NCI-H345 treated with DMSO at 0.1 percent for 48 hours (cell line): Measurements from ENCODE around the gene C3orf20.

Experiments used
- DNase-seq: peaks from one replicate; lab custom pipeline; 2025; ENCODE audit not compliant: unreplicated experiment; lab: John Stamatoyannopoulos, UW

C3orf20 gene

DNA sequence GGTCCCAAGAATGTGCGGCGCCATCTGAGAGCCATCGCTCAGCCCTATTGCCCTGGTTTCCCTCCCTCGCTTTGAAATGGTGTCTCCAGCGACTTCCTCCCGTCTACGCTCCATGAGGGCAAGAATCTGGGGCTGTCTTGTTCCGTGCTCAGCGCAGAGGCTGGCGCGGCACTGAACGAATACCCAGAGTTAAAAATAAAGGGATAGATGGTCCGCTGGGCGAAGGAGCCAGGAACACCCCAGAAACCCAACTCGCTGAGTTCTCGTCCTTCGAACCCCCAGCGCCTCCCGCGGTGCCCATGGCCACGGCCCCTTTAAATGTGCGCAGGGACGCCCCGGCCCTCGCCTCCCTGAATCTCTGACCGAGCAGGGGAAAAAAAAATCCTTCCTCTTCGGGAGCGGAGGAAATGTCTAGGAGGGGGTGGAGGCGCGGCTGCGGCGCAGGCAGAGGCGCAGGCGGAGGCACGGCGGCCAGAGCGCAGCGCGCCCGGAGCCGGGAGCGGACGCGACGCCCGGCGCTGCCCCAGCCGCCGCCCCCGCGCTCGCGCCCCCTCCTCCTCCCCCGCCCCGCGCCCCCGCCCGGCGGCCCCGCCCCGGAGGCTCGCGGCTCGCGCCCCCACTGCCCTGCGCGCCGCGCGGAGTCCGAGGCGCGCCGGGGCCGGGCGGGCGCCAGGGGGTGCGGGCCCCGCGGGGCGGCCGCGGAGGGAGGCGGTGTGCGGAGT, 135.3 kb downstream of the C3orf20 start:
- no peak for DNase-seq

DNA sequence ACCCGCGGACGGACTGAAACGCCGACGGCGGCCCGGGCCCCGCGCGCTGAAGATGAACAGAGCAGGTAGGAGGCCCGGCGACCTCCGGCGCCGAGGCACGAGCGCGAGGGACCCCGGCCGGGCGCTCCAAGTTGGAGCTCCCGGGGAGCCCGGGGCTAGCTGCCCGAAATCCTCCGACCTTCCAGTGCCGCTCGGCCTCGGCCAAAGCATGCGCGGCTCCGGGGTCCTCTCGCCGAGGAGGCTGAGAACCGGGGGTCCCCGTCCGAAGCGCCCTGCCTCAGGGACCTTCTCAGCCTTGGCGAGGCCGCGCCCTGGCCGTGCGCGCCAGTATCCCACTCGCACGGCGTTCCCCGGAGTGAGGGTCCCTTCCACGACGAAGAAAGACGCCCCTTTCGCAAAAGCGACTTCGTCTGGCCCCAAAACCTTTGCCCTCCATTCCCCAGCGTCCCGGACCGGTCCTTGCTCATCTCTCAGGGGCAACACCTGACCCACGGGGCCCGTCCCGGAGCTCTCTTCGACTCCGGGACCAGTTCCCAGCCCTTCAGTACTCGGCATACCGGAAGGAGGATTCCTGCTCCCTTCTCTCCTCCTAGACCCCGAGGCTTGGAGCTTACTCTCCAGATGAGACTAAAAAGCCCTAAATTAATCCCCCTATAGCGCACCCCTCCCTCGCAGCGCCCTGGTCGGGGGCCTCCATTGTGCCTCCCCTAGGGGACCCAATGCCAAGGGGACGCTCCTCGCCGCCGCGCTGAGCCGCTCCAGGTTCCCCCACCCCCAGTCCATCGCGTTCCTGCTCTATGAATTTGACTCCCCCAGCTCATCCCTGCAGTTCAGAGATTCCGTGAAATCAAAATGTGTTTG, 136.1 kb downstream of the C3orf20 start:
- DNase-seq = no peak

DNA sequence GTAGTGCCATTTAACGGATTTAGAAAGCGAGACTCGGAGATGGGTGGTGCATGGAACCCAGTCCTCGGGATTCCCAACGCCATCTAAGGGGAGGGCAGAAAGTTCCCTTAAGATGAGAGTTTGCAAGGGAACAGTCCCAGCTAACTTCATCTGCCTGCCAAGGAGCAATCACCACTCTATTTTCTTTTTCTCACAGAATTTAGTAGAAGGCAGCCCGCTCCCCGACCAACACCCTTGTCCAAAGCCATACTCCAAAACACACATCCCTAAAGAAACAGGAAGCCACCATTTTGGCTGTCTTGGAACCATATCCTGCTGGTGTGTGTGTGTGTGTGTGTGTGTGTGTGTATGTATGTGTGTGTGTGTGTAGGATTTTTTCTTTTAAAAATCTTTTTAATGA, 136.7 kb downstream of the C3orf20 start:
- DNase-seq = no peak

DNA sequence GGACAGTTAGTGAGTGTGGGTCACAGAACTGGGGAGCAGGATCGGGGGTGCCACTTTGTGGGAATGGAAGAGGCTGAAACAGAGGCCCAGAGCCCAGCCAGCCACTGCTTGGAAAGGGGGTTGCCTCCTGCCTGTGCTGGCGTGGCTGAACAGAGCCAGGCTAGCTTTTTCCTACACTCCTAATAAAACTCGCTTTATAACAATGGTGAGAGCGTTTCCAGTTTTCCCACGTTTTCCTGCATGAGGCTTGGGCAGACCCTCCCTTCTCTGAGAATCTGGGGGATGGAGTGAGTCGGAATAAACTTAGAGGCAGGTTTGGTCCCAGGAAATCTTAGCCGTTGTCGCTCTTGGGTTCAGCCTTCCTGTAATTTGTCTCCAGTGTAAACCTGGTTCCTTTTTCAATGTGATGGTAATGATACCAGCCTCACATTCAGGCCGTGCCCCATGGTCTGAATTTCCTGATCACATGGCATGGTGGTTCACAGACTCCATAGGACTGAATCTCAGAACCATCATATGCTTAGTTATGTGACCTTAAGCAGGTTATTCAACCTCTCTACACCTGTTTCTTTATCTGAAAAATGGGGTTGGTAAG, 137.4 kb downstream of the C3orf20 start:
- DNase-seq = no peak

DNA sequence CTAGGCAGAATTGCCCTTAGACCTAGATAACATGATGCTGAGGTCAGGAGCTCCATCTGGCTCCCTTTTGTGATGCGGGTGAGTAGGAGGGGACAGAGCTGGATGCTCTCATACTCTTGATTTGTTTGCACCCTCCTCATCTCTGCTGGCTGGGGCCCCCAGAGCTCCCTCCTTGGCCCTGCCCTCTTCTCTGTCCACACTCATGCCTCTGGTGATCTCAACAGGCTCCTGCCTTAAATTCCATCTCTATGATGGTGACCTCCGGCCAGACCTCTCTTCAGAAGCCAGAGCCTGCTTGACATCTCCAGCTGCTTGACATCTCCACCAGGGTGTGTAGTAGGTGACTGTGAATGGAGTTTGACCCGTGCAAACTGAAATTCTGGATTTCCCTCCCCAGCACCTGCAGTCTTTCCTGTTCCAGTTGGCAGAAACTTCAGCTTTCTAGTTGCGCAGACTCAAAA, 139.5 kb downstream of the C3orf20 start:
- no peak for DNase-seq

DNA sequence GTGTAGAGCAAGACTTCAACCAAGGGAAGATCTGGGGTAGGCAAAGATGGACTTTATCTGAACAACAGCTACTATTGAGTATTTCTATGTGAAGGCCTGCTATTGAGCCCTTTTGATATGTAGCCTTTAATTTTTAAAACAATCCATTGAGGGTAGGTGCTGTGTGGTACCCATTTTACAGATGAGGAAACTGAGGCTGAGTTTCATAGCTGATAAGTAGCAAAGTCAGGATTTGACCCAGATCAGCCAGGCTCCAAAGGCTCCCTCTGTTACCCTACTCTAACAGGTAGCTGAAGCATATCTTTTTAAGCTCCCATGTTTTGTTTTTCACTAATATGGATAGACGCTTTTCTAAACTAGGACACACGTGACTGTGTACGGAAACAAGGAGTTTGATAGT, 141.4 kb downstream of the C3orf20 start:
- DNase-seq = no peak

DNA sequence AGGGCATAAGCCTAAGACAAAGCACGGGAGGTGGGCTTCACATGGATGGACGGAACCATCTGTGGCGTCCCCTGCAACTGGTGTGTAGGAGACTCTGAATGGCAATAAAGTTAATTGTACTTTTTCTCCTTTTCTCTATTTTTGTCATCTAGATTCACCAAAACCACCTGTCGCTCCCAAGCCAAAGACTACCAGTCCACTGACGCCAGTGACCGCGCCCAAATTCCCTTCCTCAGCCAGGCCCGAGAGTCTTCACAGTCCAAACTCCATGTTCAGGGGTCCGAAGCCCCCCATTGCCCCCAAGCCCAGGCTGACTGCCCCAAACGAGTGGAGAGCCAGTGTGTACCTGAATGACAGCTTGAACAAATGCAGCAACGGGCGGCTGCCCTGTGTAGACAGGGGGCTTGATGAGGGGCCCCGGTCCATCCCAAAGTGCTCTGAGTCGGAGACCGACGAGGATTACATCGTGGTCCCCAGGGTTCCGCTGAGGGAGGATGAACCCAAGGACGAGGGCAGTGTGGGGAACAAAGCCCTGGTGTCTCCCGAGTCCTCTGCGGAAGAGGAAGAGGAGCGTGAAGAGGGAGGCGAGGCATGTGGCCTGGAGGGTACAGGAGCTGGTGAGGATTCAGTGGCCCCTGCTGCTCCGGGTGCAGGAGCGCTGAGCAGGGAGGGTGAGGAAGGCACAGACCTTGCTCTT, 144.0 kb downstream of the C3orf20 start, which contains the start of gene FGD5:
TSS of gene FGD5 (plus strand) at position 159 of the 697 bp plus-strand sequence. CDS start at position 269, 110 bp downstream.
- DNase-seq = no peak

DNA sequence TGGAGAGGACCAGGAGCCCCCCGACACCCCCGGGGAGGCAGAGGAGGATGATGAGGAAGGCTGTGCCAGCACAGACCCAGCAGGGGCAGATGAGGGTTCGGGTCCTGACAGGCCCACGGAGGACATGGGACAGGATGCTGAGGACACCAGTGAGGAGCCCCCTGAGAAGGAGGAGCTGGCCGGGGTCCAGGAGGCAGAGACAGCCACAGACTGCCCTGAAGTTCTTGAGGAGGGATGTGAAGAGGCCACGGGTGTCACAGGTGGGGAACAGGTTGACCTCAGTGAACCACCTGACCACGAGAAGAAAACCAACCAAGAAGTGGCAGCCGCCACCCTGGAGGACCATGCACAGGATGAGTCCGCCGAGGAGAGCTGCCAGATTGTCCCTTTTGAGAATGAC, 144.7 kb downstream of the C3orf20 start:
- no peak for DNase-seq

DNA sequence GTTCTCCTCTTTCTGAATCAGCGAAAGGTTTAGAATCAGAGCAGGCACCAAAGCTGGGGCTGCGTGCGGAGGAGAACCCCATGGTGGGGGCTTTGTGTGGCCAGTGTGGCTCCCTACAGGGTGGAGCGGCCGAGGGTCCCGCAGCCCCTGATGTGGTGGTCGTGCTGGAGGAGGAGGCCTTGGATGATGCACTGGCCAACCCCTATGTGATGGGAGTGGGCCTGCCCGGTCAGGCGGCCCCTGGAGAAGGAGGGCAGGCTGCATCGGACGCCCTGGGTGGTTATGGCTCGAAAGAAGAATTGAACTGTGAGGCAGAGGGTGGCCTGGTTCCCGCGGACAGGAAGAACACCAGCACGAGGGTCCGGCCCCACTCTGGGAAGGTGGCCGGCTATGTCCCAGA, 145.2 kb downstream of the C3orf20 start:
- DNase-seq = no peak

DNA sequence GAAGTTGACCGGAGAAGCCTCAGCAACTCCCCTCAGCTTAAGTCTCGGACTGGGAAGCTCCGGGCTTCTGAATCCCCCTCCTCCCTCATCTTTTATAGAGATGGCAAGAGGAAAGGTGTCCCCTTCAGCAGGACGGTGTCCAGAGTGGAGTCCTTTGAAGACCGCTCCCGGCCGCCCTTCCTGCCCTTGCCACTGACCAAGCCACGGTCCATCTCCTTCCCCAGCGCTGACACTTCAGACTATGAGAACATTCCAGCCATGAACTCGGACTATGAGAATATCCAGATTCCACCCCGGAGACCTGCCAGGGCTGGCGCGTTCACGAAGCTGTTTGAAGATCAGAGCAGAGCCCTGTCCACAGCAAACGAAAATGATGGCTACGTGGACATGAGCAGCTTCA, 146.2 kb downstream of the C3orf20 start:
- DNase-seq = no peak

DNA sequence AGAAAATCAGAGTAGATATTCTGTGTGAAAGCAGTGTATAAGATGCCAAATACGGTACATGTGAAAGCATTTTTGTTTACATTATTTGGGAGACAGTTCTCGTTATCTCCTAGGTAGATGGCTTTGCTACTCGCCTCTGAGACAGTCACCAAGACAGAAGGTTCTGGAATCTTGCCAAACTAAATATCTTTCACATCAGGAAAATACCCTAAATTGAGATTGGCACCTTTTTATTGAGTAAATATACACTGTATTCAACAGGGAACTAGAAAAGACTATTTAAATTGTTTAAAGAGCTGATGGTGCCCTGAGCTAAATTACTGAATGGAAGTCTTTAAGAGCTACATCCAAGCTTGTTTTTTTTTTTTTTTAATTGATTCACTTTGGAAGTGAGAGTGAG, 147.2 kb downstream of the C3orf20 start:
- no peak for DNase-seq
